ENCODE data around the gene REXO1.

The REXO1 gene

GRCh38 chr19:1783874-1784273 lies 64.4 kb downstream of the REXO1 start:
- TF ChIP-seq, protein P1, sequence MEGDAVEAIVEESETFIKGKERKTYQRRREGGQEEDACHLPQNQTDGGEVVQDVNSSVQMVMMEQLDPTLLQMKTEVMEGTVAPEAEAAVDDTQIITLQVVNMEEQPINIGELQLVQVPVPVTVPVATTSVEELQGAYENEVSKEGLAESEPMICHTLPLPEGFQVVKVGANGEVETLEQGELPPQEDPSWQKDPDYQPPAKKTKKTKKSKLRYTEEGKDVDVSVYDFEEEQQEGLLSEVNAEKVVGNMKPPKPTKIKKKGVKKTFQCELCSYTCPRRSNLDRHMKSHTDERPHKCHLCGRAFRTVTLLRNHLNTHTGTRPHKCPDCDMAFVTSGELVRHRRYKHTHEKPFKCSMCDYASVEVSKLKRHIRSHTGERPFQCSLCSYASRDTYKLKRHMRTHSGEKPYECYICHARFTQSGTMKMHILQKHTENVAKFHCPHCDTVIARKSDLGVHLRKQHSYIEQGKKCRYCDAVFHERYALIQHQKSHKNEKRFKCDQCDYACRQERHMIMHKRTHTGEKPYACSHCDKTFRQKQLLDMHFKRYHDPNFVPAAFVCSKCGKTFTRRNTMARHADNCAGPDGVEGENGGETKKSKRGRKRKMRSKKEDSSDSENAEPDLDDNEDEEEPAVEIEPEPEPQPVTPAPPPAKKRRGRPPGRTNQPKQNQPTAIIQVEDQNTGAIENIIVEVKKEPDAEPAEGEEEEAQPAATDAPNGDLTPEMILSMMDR (IDR thresholded peaks at IDR 0.05; ENCODE audit: low read depth, low read length): no peak
- no peak overlapping the region for H3K4me3 ChIP-seq (ENCODE audit: low read depth, low read length)
- in situ Hi-C loops (cut with HindIII; ENCODE audit: low sequenced_read_pairs): no loop called here
- DNase-seq (ENCODE audit: low read depth, low spot score): no peak

- no peak for DNase-seq (ENCODE audit: low read depth, low spot score)
- in situ Hi-C loops (cut with HindIII; ENCODE audit: low sequenced_read_pairs): no loop called here
- TF ChIP-seq, protein P1 (IDR thresholded peaks at IDR 0.05; ENCODE audit: low read depth, low read length): no peak
- H3K4me3 ChIP-seq (ENCODE audit: low read depth, low read length): no peak overlapping the region
These were observed 64.9 kb downstream of the REXO1 start for GRCh38 chr19:1783354-1783753.

DNA sequence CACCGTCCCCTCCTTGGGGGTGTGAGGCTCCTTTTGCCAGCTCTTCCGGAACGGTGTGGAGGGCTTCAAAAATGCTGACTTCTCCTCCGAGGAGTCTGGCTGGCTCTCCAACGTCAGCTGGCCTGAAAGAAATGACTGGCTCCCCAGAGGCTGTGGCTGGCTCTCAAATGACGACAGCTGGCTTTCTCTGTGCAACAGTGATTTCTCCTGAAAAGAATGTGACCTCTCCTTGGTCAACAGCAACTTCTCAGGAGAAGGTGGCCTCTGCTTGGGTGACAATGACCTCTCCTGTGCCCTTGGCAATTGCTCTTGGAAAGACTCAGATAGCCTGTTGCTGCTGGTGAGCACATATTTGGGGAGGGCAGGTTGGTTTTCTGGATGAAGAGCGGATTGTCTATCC lies 65.8 kb downstream of the REXO1 start:
- TF ChIP-seq, protein P1 (IDR thresholded peaks at IDR 0.05; ENCODE audit: low read depth, low read length): no peak
- DNase-seq (ENCODE audit: low read depth, low spot score): no peak
- H3K4me3 ChIP-seq (ENCODE audit: low read depth, low read length): no peak overlapping the region
- in situ Hi-C loops (cut with HindIII; ENCODE audit: low sequenced_read_pairs): no loop called here

- no peak for DNase-seq (ENCODE audit: low read depth, low spot score)
- no peak overlapping the region for H3K4me3 ChIP-seq (ENCODE audit: low read depth, low read length)
- in situ Hi-C loops (cut with HindIII; ENCODE audit: low sequenced_read_pairs): no loop called here
- TF ChIP-seq, protein P1 (IDR thresholded peaks at IDR 0.05; ENCODE audit: low read depth, low read length): peak; percentile 24
These were observed 67.9 kb downstream of the REXO1 start for GRCh38 chr19:1780272-1780958.

DNA sequence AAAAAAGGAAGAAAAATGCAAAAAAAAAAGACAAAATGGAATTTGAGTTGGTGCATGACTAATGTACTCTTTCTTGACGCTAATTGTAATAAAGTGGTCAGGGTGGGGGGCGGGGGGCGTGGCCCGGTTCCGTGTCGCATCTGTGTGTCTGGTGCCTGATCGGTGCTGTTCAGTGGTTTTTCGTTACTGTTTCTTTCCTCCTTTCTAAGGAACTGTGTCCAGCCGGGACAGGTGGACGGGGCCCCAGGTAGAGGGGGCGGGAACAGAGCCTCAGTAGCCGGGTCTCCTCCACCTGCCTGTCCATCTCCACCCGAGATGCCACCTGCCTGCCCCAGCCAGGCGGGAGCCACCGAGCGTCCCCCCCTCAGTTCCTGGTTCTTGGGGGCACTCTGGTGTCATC lies 68.7 kb downstream of the REXO1 start:
- in situ Hi-C loops (cut with HindIII; ENCODE audit: low sequenced_read_pairs): no loop called here
- DNase-seq (ENCODE audit: low read depth, low spot score): no peak
- TF ChIP-seq, protein P1 (IDR thresholded peaks at IDR 0.05; ENCODE audit: low read depth, low read length): no peak
- H3K4me3 ChIP-seq (ENCODE audit: low read depth, low read length): no peak overlapping the region

- no peak for DNase-seq (ENCODE audit: low read depth, low spot score)
- H3K4me3 ChIP-seq (ENCODE audit: low read depth, low read length): no peak overlapping the region
- TF ChIP-seq, protein P1 (IDR thresholded peaks at IDR 0.05; ENCODE audit: low read depth, low read length): no peak
- in situ Hi-C loops (cut with HindIII; ENCODE audit: low sequenced_read_pairs): no loop called here
These were observed 71.1 kb downstream of the REXO1 start for GRCh38 chr19:1777149-1777548.
